Measurements from ENCODE around the gene C1QB.

C1QB gene

GRCh38 chr1:22636353-22636752 lies 16.7 kb upstream of the C1QB start, which contains the start of gene C1QA:
Gene C1QA, plus strand, starts transcription at chr1:22636628. Its CDS starts 989 bp downstream, at chr1:22637617.
- DNase-seq, result no peak

DNA sequence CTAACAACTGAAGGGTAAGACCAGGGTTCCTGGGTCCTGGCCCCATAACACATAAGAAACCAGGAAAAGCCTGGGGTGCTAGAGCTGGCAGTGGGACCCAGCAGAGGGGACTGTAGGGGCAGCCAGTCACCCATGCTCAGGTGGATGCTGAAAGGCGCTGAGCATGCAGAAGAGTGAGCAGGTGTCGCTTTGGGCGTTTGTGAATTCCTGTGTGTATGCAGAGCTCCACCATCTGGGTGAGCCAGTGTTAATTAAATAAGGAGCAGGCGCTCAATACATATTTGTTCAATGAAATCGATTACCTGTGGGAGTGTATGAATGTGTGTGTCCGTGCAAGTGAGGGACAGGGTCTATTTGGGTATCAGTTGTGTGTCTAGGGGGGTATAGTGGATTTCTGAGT lies 16.1 kb upstream of the C1QB start:
- no peak for DNase-seq

DNA sequence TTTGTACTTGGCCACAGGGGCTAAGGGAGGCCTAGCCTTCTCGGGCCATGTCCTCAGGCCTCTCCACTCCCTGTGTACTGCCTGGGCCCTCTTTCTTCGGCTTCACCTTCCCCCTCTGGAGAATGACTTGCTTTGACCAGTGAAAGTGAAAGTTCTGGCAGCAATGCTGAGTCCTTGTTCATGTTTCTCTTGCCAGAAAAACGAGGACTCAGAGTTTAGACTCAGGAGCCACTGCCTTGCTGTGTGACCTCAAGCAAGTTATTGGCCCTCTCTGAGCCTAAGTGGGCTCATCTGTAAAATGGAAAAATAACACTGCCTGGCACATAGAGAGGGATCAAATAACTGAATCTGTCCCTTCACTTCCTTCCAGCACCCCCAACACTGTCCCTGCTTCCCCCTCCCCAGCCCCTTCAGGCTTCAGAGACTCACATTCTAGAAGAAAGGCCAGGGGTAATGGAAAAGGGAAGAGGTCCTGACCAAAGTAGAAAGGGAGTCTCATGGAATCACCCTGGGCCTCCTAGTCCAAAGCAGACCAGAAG lies 15.1 kb upstream of the C1QB start:
- DNase-seq, result no peak

DNA sequence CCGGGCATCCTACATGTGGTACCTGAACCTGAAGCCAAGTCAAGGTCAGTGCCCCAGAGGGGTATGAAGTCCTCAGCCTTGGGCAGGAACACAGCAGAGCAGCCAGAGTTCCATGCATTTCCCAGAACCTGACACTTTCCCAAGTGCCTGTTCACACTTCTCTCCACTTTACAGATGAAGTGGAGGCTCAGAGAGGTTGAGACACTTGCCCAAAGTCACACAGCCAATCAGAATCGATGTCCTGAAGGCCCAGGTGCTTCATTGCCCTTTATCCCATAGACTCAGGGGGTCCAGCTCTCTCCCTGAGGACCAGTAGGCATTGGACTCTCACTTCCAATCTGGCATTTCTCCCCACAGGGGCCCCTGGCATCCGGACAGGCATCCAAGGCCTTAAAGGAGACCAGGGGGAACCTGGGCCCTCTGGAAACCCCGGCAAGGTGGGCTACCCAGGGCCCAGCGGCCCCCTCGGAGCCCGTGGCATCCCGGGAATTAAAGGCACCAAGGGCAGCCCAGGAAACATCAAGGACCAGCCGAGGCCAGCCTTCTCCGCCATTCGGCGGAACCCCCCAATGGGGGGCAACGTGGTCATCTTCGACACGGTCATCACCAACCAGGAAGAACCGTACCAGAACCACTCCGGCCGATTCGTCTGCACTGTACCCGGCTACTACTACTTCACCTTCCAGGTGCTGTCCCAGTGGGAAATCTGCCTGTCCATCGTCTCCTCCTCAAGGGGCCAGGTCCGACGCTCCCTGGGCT lies 14.4 kb upstream of the C1QB start:
- no peak for DNase-seq

GRCh38 chr1:22639286-22639685 lies 13.8 kb upstream of the C1QB start:
- no peak for DNase-seq

- DNase-seq, result no peak
Measured at GRCh38 chr1:22641247-22641646, 11.8 kb upstream of the C1QB start.

GRCh38 chr1:22641906-22642636 lies 11.0 kb upstream of the C1QB start:
- peak; percentile 49 for DNase-seq

DNA sequence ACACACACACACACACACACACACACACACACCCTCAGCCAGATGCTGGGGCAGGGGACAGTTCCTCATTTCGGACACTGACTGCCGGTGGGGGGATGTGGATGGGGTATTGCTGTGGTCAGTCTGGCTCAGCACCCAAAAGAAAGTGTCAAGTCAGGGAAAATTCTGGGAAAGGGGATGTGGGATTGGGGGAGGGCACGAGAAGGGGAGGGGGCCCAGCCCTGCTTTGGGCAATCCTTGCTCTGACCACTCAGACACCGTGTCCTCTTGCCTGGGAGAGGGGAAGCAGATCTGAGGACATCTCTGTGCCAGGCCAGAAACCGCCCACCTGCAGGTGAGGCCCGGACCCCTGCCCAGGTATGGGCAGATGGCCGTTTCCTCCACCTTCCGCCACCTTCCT lies 9.7 kb upstream of the C1QB start, which contains the start of gene C1QC:
Gene C1QC (plus strand): TSS at position 253 of the 400 bp plus-strand sequence. CDS start 391 bp downstream, outside the sequence.
- DNase-seq, result no peak

DNA sequence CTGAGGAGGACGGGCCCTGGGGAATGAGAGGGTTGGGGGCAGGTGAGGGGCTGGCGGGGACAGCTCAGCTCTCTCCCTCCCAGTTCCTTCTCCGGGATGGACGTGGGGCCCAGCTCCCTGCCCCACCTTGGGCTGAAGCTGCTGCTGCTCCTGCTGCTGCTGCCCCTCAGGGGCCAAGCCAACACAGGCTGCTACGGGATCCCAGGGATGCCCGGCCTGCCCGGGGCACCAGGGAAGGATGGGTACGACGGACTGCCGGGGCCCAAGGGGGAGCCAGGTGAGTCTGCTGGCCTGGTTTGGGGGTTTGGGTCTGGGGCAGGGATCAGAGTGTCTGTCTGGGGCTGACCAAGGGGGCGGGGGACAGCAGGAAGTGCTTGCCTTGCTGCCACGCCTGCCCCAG lies 9.1 kb upstream of the C1QB start:
- no peak for DNase-seq

GRCh38 chr1:22645931-22646330 lies 7.1 kb upstream of the C1QB start:
- DNase-seq, result no peak

- DNase-seq, result no peak
Measured at GRCh38 chr1:22646384-22646783, 6.7 kb upstream of the C1QB start.

GRCh38 chr1:22650089-22650693 lies 2.8 kb upstream of the C1QB start:
- DNase-seq, result no peak

DNA sequence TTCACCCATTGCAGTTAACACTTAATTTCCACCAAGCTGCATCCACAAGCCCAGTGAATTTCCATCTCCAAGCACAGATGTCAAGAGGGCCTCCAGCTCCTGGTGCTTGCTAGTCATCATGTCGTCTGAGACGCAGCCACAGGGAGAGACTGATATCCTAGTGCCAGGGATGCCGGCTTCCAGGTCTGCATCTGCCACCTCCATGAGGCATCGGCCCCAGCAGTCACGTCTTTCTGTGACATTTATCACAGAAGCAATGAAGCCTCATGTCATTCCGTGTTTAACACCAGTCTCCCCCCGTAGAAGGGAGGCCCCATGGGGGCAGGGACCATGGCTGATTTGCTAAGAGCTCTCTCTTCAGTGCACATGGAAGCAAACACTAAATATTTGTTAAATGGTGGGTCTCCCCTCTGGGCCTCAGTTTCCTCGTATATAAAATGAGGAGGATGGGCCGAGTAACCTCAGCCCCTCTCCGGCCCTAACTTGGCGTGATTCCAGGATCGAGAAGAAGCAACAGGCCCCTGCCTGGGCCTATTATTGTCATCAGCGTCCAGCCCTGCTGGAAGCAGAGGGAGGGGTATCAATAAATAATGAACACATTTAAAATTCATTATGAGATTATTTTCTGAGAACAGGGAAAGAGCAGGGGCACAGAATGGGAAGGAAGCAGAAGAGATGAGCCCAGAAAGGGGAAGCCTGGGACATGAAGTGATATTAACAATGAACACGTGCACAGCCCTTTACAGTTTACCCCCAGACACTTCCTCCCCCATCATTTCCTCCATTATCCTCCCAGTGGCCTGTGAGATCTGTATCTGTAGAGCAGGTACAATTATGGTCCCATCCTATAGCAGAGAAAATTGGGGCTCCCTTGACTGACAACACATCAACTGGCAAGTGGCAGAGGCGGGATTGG lies 837 bp upstream of the C1QB start:
- DNase-seq, result no peak

DNA sequence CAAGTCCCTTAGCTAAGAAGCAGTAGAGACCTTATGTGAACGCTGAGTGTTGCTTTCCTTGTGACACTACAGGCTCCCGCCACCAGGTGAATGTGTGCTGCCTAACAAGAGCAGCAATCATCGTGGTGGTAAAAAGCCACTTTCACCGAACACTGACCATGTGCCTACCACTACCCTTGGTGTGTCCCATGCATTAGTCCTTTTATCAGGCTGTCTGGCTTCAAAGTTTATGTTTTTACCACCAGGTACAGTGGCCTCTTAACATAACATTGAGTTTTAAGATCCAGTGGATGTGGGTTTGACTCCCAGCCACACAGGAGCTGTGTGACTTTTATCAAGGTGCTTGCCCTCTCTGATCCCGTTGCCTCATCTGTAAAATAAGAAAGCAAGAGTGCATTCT lies 1.7 kb downstream of the C1QB start:
- DNase-seq, result no peak

DNA sequence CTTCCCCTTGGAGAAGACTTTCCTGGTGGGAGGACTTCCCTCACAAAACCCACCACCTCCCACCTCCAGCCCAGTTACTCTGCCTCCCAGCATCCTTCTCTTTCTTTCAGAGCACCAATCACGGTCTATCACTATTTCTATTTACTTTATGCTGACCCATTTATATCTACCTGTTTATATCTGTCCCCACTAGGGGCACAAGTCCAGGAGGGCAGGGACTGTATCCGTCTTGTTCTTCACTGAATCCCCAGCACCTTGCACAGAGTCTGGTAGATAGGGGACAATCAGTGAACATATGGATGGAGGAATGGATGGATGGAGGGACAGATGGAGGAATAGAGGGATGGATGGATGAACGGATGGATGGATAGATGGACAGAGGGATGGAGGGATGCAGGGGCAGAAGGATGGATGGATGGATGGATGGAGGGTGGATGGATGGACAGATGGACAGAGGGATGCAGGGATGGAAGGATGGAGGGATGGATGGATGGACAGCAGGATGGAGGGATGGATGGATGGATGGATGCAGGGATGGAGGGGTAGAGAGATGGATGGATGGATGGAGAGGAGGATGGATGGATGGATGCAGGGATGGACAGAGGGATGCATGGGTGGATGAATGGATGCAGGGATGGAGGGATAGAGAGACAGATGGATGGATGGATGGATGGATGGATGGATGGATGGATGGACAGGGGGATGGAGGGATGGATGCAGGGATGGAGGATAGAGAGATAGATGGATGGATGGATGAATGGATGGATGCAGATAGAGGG lies 5.5 kb downstream of the C1QB start:
- no peak for DNase-seq

GRCh38 chr1:22660716-22661241 lies 7.7 kb downstream of the C1QB start:
- no peak for DNase-seq

GRCh38 chr1:22661880-22662279 lies 8.8 kb downstream of the C1QB start:
- no peak for DNase-seq

GRCh38 chr1:22662318-22662717 lies 9.3 kb downstream of the C1QB start:
- no peak for DNase-seq

GRCh38 chr1:22662986-22663408 lies 10.0 kb downstream of the C1QB start:
- DNase-seq, result no peak

DNA sequence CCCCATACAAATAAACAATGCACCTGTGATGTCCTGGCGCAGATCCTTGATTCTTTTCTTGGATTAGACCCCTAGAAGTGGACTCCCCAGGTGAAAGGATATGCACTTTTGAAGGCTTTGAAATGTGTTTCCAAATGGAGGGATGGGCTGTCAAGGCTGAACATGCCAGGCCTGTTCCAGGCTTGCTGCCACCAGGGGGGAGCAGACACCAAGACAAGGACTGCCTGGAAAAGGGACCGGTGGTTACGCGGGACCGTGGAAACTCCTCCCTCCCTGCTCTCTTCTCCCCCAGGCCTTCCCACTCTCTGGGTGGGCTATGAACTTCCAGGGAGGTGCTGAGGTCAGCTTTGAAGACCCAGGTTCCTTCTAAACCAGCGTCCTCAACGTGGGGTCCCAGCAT lies 12.7 kb downstream of the C1QB start:
- no peak for DNase-seq

DNA sequence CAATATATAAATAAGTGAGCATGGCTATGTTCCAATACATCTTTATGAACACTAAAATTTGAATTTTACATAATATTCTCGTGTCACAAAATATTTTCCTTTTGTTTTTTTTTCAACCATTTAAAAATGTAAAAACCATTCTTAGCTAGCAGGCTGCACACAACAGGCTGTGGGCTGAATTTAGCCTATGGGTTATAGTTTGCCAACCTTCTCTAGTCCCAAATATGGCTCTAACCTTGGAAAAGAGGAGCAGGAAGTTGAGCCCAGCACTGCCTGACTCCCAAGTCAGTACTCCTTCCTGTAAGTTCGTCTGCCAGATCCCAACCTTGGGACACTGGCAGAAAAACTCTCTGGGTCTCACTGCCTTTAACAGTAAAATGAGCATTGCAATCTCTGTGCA lies 13.4 kb downstream of the C1QB start:
- DNase-seq, result no peak

Measured in activated effector memory CD4-positive, alpha-beta T cell treated with Interleukin-2 at 50 U/mL for 16 hours (primary cell).